SU-DHL-6 (cell line): ENCODE data around the gene SFI1.

ENCODE experiments used
- H2AFZ ChIP-seq: fragments of 200-600 bp; sonication (generic); 2 replicates; pipeline ENCODE4 v1.6.1; 2014; ENCODE audit warnings: low read depth, mild to moderate bottlenecking, moderate library complexity, mixed read lengths, antibody characterized with exemption, low read length; ENCODE audit not compliant: severe bottlenecking
- H3F3A ChIP-seq: fragments of 200-600 bp; shearing (Covaris generic); 2 replicates; pipeline ENCODE4 v1.6.0; 2016; ENCODE audit warnings: antibody characterized with exemption, mild to moderate bottlenecking; ENCODE audit not compliant: insufficient read depth
- H3K27ac ChIP-seq: fragments of 200-600 bp; sonication (generic); 2 replicates; pipeline ENCODE4 v1.5.1; 2016; ENCODE audit warnings: low read depth, mild to moderate bottlenecking, low read length, moderate library complexity, mixed read lengths
- H3K27me3 ChIP-seq: fragments of 200-600 bp; sonication (generic), shearing (Covaris generic); 2 replicates; pipeline ENCODE4 v1.6.0; 2014; ENCODE audit warnings: mild to moderate bottlenecking, low read length
- H3K36me3 ChIP-seq: fragments of 200-600 bp; sonication (generic); 2 replicates; pipeline ENCODE4 v1.6.1; 2014; ENCODE audit warnings: mild to moderate bottlenecking, low read length, mixed read lengths
- H3K4me2 ChIP-seq: fragments of 300-600, 200-600 bp; shearing (Covaris generic), sonication (generic); 2 replicates; pipeline ENCODE4 v1.6.0; 2014; ENCODE audit warnings: low read length, low read depth, mild to moderate bottlenecking; ENCODE audit not compliant: poor library complexity, severe bottlenecking
- H3K4me3 ChIP-seq: fragments of 200-600 bp; sonication (generic); 2 replicates; pipeline ENCODE4 v1.5.1; 2014; ENCODE audit warnings: antibody characterized with exemption, low read length, mild to moderate bottlenecking, mixed read lengths; ENCODE audit not compliant: insufficient read depth, poor library complexity, severe bottlenecking
- H3K79me2 ChIP-seq: fragments of 200-600 bp; sonication (generic); 2 replicates; pipeline ENCODE4 v1.6.1; 2014; ENCODE audit warnings: mild to moderate bottlenecking, low read length, moderate library complexity; ENCODE audit not compliant: insufficient read depth
- H3K9ac ChIP-seq: fragments of 200-600 bp; sonication (generic); 2 replicates; pipeline ENCODE4 v1.7.0; 2014; ENCODE audit warnings: mild to moderate bottlenecking, low read length
- H3K9me2 ChIP-seq: fragments of 200-600 bp; sonication (generic); replicated peaks from 2 replicates; pipeline ENCODE4 v1.6.1; 2014; ENCODE audit warnings: low read length; ENCODE audit not compliant: insufficient read depth
- H3K9me3 ChIP-seq: fragments of 200-600 bp; sonication (generic); 2 replicates; pipeline ENCODE4 v1.6.1; 2014; ENCODE audit warnings: low read length, mixed read lengths; ENCODE audit not compliant: insufficient read depth
- H4K20me1 ChIP-seq: fragments of 200-600 bp; sonication (generic); 2 replicates; pipeline ENCODE4 v1.6.1; 2014; ENCODE audit warnings: low read depth, mild to moderate bottlenecking, antibody characterized with exemption, low read length, moderate library complexity, mixed read lengths
- EZH2phosphoT487 ChIP-seq: fragments of 200-600 bp; sonication (generic), shearing (Covaris generic); conservative IDR thresholded peaks from 2 replicates; pipeline ENCODE4 v1.6.1; 2018; ENCODE audit warnings: mild to moderate bottlenecking, antibody characterized with exemption, low read length, moderate library complexity, mixed read lengths
- TF ChIP-seq, protein P1 (sequence below): fragments of 200-600 bp; sonication (generic); IDR thresholded peaks from one replicate; pipeline ENCODE4 v1.5.1; 2017; ENCODE audit warnings: antibody characterized with exemption, mild to moderate bottlenecking, low read length, moderate library complexity; ENCODE audit not compliant: insufficient read depth, poor library complexity, severe bottlenecking

The SFI1 gene

DNA sequence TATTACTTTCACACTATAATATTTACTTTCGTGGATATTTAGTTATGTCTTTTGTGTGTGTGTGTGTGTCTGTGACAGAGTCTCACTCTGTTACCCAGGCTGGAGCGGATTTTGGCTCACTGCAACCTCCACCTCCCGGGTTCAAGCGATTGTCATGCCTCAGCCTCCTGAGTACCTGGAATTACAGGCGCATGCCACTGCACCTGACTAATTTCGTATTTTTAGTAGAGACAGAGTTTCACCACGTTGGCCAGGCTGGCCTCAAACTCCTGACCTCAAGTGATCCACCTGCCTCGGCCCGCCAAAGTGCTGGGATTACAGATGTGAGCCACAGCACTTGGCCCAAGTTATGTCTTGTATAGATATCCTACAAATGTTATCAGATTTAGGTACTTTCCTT is 155.8 kb downstream of the SFI1 start:
- TF ChIP-seq, protein P1, sequence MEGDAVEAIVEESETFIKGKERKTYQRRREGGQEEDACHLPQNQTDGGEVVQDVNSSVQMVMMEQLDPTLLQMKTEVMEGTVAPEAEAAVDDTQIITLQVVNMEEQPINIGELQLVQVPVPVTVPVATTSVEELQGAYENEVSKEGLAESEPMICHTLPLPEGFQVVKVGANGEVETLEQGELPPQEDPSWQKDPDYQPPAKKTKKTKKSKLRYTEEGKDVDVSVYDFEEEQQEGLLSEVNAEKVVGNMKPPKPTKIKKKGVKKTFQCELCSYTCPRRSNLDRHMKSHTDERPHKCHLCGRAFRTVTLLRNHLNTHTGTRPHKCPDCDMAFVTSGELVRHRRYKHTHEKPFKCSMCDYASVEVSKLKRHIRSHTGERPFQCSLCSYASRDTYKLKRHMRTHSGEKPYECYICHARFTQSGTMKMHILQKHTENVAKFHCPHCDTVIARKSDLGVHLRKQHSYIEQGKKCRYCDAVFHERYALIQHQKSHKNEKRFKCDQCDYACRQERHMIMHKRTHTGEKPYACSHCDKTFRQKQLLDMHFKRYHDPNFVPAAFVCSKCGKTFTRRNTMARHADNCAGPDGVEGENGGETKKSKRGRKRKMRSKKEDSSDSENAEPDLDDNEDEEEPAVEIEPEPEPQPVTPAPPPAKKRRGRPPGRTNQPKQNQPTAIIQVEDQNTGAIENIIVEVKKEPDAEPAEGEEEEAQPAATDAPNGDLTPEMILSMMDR, result no peak
- no peak for TF ChIP-seq EZH2phosphoT487
- Histone ChIP-seq H3K4me3 (no peak overlapping the region), H3K27me3 (no peaks in the 10 kb centered on the region), H3K79me2 (peaks cover 66% of the 10 kb centered on the region), H3K9ac (no peak overlapping the region), H3K4me2 (no peak overlapping the region), H3K27ac (no peak overlapping the region), H3K36me3 (no peaks in the 10 kb centered on the region), H4K20me1 (no peaks in the 10 kb centered on the region), H3K9me2 (no peaks in the 10 kb centered on the region), H3K9me3 (no peaks in the 10 kb centered on the region), H2AFZ (no peak overlapping the region), H3F3A (no peaks in the 10 kb centered on the region)

DNA sequence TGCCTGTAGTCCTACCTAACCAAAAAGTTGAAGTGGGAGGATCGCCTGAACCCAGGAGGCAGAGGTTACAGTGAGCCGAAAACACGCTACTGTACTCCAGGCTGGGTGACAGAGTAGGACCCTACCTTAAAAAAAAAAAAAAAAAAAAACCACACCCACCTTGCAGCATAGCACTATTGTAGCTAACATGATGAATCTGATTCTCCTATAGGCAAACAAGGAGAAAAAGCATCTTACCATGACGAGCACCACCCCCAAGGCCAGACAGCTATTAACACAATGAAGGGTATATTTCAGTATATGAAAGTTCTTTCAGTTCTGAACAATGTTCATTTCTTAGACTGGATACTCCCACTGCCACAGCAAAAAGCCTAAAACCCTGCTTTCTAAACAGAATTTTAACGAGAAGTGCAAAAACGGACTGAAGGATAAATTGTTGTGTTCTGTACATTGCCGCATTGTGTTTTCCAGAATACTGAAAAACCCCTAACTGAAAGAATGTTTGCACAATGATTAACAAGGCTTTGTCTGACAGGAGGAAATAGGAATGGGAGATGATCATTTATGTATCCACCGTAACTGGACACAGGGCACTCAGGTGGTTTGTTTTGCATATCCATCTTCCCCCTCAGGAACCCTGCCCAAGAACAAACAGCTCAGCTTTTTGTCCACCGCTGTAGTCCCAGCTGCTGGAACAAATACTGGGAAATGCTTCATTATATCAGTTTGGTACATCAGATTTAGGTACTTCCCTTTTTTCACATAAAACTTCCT is 156.8 kb downstream of the SFI1 start:
- H4K20me1 ChIP-seq, result no peaks in the 10 kb centered on the region; the same call in 1 of the 2 replicates
- H3K27ac ChIP-seq, result no peak overlapping the region
- H3K27me3 ChIP-seq, result no peaks in the 10 kb centered on the region
- H3F3A ChIP-seq, result no peaks in the 10 kb centered on the region
- no peak overlapping the region for H3K4me3 ChIP-seq
- no peak overlapping the region for H3K4me2 ChIP-seq
- H3K9me3 ChIP-seq, result no peaks in the 10 kb centered on the region
- H3K36me3 ChIP-seq, result no peaks in the 10 kb centered on the region
- H3K9me2 ChIP-seq, result no peaks in the 10 kb centered on the region
- TF ChIP-seq EZH2phosphoT487, result no peak
- TF ChIP-seq, protein P1, result no peak
- peaks cover 76% of the 10 kb centered on the region for H3K79me2 ChIP-seq
- no peak overlapping the region for H3K9ac ChIP-seq
- H2AFZ ChIP-seq, result no peak overlapping the region

DNA sequence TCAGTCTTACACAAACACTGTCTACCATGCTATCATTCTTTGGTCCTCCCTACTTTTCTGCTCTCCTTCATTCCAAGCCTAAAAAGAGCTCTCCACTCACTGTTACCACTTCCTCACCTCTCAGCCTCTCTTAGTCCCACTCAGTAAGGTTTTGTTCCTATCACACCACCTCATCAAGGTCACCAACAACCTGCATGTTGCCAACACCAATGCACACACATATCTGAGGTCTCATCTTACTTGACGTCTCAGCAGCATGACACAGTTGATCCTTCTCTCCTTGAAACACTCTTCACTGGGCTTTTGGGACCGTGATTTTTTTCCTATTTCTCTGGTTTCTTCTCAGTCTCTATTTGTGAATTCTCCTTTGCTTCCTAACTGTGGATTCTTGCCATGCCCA is 157.6 kb downstream of the SFI1 start:
- H3K4me3 ChIP-seq, result no peak overlapping the region
- no peaks in the 10 kb centered on the region for H3K9me2 ChIP-seq
- H4K20me1 ChIP-seq, result no peaks in the 10 kb centered on the region; the same call in 1 of the 2 replicates
- no peaks in the 10 kb centered on the region for H3K9me3 ChIP-seq
- no peak overlapping the region for H2AFZ ChIP-seq
- H3K27ac ChIP-seq, result no peak overlapping the region
- TF ChIP-seq EZH2phosphoT487, result no peak
- TF ChIP-seq, protein P1, result no peak
- H3K36me3 ChIP-seq, result no peaks in the 10 kb centered on the region
- no peaks in the 10 kb centered on the region for H3F3A ChIP-seq
- no peaks in the 10 kb centered on the region for H3K27me3 ChIP-seq
- H3K79me2 ChIP-seq, result peaks cover 85% of the 10 kb centered on the region
- H3K9ac ChIP-seq, result no peak overlapping the region
- H3K4me2 ChIP-seq, result no peak overlapping the region
